HG03439 (cell line): Measurements from ENCODE around the gene ARHGEF39.
"Not testable (repeated sequence)": the region's sequence is repeated elsewhere in the genome, so short reads cannot be mapped to it uniquely, and the experiment has no call there.

ENCODE experiments used
- ATAC-seq: cut with Tn5 transposase; IDR thresholded peaks from one replicate; pipeline ENCODE4 v1.9.1; 2021; ENCODE audit warnings: mild to moderate bottlenecking, moderate library complexity; ENCODE audit not compliant: unreplicated experiment

The ARHGEF39 gene

GRCh38 chr9:35628389-35628991 is 36.5 kb downstream of the ARHGEF39 start:
- no peak for ATAC-seq

GRCh38 chr9:35627575-35627974 is 37.4 kb downstream of the ARHGEF39 start:
- ATAC-seq, result no peak

- peak; percentile 42 for ATAC-seq
Measured at GRCh38 chr9:35619800-35620158, 45.2 kb downstream of the ARHGEF39 start.

GRCh38 chr9:35618854-35619799 is 45.9 kb downstream of the ARHGEF39 start:
- peak; percentile 36 for ATAC-seq

- no peak for ATAC-seq
Measured at GRCh38 chr9:35618325-35618727, 46.7 kb downstream of the ARHGEF39 start, which contains the start of gene CD72. CD72 (minus strand) TSS chr9:35618413; CDS start chr9:35618303, 110 bp downstream.

- ATAC-seq, result no peak
Measured at GRCh38 chr9:35617548-35617947, 47.4 kb downstream of the ARHGEF39 start.

- peak; percentile 53 for ATAC-seq
Measured at GRCh38 chr9:35616681-35617459, 48.1 kb downstream of the ARHGEF39 start.

GRCh38 chr9:35615981-35616680 is 48.9 kb downstream of the ARHGEF39 start:
- ATAC-seq, result no peak

- no peak for ATAC-seq
Measured at GRCh38 chr9:35612843-35613242, 52.2 kb downstream of the ARHGEF39 start.

- not testable (repeated sequence) for ATAC-seq
Measured at GRCh38 chr9:35612066-35612465, 52.9 kb downstream of the ARHGEF39 start.

GRCh38 chr9:35611230-35611797 is 53.7 kb downstream of the ARHGEF39 start:
- ATAC-seq, result no peak

- no peak for ATAC-seq
Measured at GRCh38 chr9:35609820-35610163, 55.2 kb downstream of the ARHGEF39 start.
